K562 (cell line): ENCODE results near the gene ZBTB9. TPM values are rescaled to one million over a fixed set of nuclear protein-coding genes. Genes with fewer than 3 reads are reported as not detected.

ENCODE experiments used
- ARHGAP35 ChIP-seq: fragments of 450-650 bp; IDR thresholded peaks from 2 replicates; pipeline ENCODE4 v1.6.1; 2018; ENCODE audit not compliant: partially characterized antibody
- FOXA1 ChIP-seq: fragments of 450-650 bp; IDR thresholded peaks from 2 replicates; pipeline ENCODE4 v1.6.1; 2016; ENCODE audit warnings: mild to moderate bottlenecking, borderline replicate concordance
- LCOR ChIP-seq: sonication (generic); formaldehyde crosslinking; IDR thresholded peaks from 2 replicates; pipeline ENCODE4 v1.8.0; 2022; ENCODE audit warnings: mild to moderate bottlenecking, missing genetic modification reagents
- MCM5 ChIP-seq: fragments of 450-650 bp; IDR thresholded peaks from 2 replicates; pipeline ENCODE4 v1.6.1; 2016; ENCODE audit warnings: low read depth
- MEF2D ChIP-seq: conservative IDR thresholded peaks from 2 replicates; pipeline ENCODE4 v1.6.1; 2016; ENCODE audit warnings: low read depth, missing genetic modification characterization, missing compliant biosample characterization
- PCBP1 ChIP-seq: fragments of 200-400 bp; formaldehyde crosslinking; IDR thresholded peaks from 2 replicates; pipeline ENCODE4 v1.6.1; 2018; ENCODE audit warnings: mild to moderate bottlenecking, low read depth, low read length; ENCODE audit not compliant: poor library complexity, severe bottlenecking
- PYGO2 ChIP-seq: fragments of 450-650 bp; IDR thresholded peaks from 2 replicates; pipeline ENCODE4 v1.6.1; 2016; ENCODE audit warnings: mild to moderate bottlenecking, missing genetic modification characterization, moderate library complexity, missing compliant biosample characterization
- RBM34 ChIP-seq: fragments of 200-400 bp; formaldehyde crosslinking; IDR thresholded peaks from 2 replicates; pipeline ENCODE4 v1.6.1; 2018; ENCODE audit warnings: low read length, borderline replicate concordance; ENCODE audit not compliant: insufficient read depth
- RBM39 ChIP-seq: fragments of 200-400 bp; formaldehyde crosslinking; optimal IDR thresholded peaks from 2 replicates; pipeline ENCODE3; 2018; ENCODE audit warnings: low read depth, low read length
- SNIP1 ChIP-seq: fragments of 450-650 bp; IDR thresholded peaks from 2 replicates; pipeline ENCODE4 v1.7.1; 2017; ENCODE audit warnings: low read depth, mild to moderate bottlenecking
- SRSF1 ChIP-seq: fragments of 200-400 bp; formaldehyde crosslinking; IDR thresholded peaks from 2 replicates; pipeline ENCODE4 v1.6.1; 2017; ENCODE audit warnings: mild to moderate bottlenecking, low read depth, low read length, moderate library complexity
- ZFP30 ChIP-seq: fragments of 250-450 bp; sonication (Bioruptor Pico); IDR thresholded peaks from 2 replicates; pipeline ENCODE4 v1.8.0; 2022; ENCODE audit warnings: moderate library complexity, mild to moderate bottlenecking, inconsistent platforms, borderline replicate concordance
- ZNF175 ChIP-seq: fragments of 200-800 bp; sonication (Bioruptor generic); IDR thresholded peaks from 2 replicates; pipeline ENCODE4 v1.6.1; 2016; ENCODE audit warnings: low read depth, mild to moderate bottlenecking, missing genetic modification characterization, missing compliant biosample characterization
- ZSCAN29 ChIP-seq: fragments of 450-650 bp; IDR thresholded peaks from 2 replicates; pipeline ENCODE4 v1.6.1; 2017
- polyA plus RNA-seq, 8 experiments: library from polyadenylated mRNA; depleted of rRNA in 4 of 8; stranded (reverse) in 5 of 8; unstranded in 3 of 8; fragments of >200 nt; fragmentation: Nextera tagmentation in 2 of 8; fragmentation: Illumina TruSeq in 1 of 8; extraction: Ambion mirVana in 2 of 8; extraction: Trizol in 1 of 8; gene quantifications; 2 replicates each; pipeline versions ENCODE4 v1.2.1 to v1.2.3, GENCODE V29; 2011 to 2014; ENCODE audit warnings: inconsistent platforms in 1 of 8, missing spikeins in 1 of 8
- total RNA-seq, 7 experiments: library from RNA; depleted of rRNA in 6 of 7; stranded (reverse); fragments of >200 nt in 6 of 7; fragmentation: Illumina TruSeq in 2 of 7; extraction: Trizol in 2 of 7; gene quantifications; 2 replicates each; pipeline versions ENCODE4 v1.2.1 to v1.2.3, GENCODE V29; 2011 to 2021; ENCODE audit warnings: low replicate concordance in 1 of 7
- TF ChIP-seq, protein P1 (sequence below), 2 experiments: fragments of 450-650 bp in 1 of 2; sonication (generic) in 1 of 2; formaldehyde crosslinking in 1 of 2; IDR thresholded peaks; 2 replicates each; pipeline versions ENCODE4 v1.7.1 to v1.9.0; 2016 to 2022; ENCODE audit warnings: inconsistent platforms in 1 of 2, mild to moderate bottlenecking in 1 of 2, missing genetic modification reagents in 1 of 2
- TF ChIP-seq, protein P2 (sequence below): sonication (generic); formaldehyde crosslinking; IDR thresholded peaks from 2 replicates; pipeline ENCODE4 v1.8.1; 2022; ENCODE audit warnings: missing genetic modification reagents
- TF ChIP-seq, protein P3 (sequence below): fragments of 450-650 bp; conservative IDR thresholded peaks from 2 replicates; pipeline ENCODE4 v1.6.1; 2016; ENCODE audit warnings: missing genetic modification characterization, low read depth, mild to moderate bottlenecking, missing compliant biosample characterization, moderate library complexity

The ZBTB9 gene
- total and polyA plus RNA-seq, 9 of the 15 experiments (the other 6 are each of a cell fraction or from before 2014, with no cell fraction given), result 1.9 to 19.5 (median 10.4) TPM

DNA sequence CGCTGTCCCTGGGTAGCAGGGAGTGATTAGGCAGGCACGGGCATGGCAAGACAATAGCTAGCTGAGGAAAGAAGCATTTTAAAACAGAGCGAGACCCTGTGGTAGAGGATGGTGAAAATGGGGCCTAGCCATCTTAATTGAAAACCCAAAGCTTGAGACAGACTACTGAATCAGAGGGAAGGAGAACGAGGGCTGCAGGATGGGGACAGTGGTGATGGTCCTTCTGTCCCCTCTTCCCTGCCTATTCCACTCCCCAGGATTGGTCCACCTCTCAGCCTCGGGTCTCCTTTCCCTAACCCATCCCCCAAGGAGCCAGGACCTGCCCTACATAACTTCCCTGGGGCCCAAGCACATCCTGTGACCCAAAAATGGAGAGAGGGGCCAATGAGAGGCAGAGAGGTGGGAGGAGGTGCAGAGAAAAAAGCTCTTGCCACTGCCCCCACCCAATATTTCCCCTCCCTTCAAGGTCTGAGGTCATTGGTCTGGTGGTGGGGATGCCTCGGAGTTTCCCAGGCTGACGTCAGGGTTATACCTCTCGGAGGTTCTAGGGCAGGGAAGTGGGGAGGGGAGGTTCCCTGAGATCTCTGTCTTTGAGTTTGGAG, 35.6 kb upstream of the ZBTB9 start (continued):
- TF ChIP-seq, protein P1, sequence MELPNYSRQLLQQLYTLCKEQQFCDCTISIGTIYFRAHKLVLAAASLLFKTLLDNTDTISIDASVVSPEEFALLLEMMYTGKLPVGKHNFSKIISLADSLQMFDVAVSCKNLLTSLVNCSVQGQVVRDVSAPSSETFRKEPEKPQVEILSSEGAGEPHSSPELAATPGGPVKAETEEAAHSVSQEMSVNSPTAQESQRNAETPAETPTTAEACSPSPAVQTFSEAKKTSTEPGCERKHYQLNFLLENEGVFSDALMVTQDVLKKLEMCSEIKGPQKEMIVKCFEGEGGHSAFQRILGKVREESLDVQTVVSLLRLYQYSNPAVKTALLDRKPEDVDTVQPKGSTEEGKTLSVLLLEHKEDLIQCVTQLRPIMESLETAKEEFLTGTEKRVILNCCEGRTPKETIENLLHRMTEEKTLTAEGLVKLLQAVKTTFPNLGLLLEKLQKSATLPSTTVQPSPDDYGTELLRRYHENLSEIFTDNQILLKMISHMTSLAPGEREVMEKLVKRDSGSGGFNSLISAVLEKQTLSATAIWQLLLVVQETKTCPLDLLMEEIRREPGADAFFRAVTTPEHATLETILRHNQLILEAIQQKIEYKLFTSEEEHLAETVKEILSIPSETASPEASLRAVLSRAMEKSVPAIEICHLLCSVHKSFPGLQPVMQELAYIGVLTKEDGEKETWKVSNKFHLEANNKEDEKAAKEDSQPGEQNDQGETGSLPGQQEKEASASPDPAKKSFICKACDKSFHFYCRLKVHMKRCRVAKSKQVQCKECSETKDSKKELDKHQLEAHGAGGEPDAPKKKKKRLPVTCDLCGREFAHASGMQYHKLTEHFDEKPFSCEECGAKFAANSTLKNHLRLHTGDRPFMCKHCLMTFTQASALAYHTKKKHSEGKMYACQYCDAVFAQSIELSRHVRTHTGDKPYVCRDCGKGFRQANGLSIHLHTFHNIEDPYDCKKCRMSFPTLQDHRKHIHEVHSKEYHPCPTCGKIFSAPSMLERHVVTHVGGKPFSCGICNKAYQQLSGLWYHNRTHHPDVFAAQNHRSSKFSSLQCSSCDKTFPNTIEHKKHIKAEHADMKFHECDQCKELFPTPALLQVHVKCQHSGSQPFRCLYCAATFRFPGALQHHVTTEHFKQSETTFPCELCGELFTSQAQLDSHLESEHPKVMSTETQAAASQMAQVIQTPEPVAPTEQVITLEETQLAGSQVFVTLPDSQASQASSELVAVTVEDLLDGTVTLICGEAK (IDR thresholded peaks at IDR 0.05), result no peak
- TF ChIP-seq, protein P1 (CRISPR knock-in tag; IDR thresholded peaks at IDR 0.05), result no peak
- no peak for TF ChIP-seq SNIP1
- no peak for TF ChIP-seq ZSCAN29
- TF ChIP-seq SRSF1, result no peak
- TF ChIP-seq LCOR (CRISPR knock-in tag), result no peak
- TF ChIP-seq, protein P2, sequence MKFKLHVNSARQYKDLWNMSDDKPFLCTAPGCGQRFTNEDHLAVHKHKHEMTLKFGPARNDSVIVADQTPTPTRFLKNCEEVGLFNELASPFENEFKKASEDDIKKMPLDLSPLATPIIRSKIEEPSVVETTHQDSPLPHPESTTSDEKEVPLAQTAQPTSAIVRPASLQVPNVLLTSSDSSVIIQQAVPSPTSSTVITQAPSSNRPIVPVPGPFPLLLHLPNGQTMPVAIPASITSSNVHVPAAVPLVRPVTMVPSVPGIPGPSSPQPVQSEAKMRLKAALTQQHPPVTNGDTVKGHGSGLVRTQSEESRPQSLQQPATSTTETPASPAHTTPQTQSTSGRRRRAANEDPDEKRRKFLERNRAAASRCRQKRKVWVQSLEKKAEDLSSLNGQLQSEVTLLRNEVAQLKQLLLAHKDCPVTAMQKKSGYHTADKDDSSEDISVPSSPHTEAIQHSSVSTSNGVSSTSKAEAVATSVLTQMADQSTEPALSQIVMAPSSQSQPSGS (CRISPR knock-in tag), result no peak
- no peak for TF ChIP-seq ZFP30
- TF ChIP-seq PCBP1, result no peak
- no peak for TF ChIP-seq MCM5
- TF ChIP-seq RBM34, result no peak
- TF ChIP-seq RBM39, result peak; percentile 89
- TF ChIP-seq MEF2D (tag), result no peak
- no peak for TF ChIP-seq ARHGAP35
- no peak for TF ChIP-seq FOXA1
- TF ChIP-seq ZNF175, result no peak
- TF ChIP-seq PYGO2 (tag), result no peak
- TF ChIP-seq, protein P3, sequence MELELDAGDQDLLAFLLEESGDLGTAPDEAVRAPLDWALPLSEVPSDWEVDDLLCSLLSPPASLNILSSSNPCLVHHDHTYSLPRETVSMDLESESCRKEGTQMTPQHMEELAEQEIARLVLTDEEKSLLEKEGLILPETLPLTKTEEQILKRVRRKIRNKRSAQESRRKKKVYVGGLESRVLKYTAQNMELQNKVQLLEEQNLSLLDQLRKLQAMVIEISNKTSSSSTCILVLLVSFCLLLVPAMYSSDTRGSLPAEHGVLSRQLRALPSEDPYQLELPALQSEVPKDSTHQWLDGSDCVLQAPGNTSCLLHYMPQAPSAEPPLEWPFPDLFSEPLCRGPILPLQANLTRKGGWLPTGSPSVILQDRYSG, result 0 out of 2 replicates have a peak, but pooled peaks have one; percentile 66
